GM19193 (cell line): ENCODE measurements around the gene CACNG3.

Experiments used
- POLR2A ChIP-seq: IDR thresholded peaks from 4 replicates; pipeline ENCODE4 v1.6.1; 2011; ENCODE audit not compliant: insufficient read depth, insufficient read length; ENCODE audit errors: extremely low read depth

Gene CACNG3

DNA sequence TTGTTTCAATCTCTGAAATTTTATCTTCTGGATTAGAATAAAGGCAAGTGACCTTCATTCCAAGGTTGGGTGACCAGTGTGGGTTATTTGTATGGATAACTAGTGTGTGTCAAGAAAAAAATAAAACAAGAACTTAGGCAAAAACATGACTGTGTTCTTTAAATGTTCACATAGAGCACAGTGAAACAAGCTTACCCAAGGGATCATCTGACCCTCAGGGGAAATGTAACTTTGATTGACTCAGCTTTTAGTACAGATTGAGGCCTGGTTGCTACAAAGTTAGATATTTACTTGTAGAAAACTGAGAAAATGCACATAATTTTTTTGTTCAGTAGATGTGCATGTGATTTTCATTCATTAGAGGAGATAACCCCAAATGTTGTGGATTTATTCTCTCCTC is 6.7 kb downstream of the CACNG3 start:
- no peak for TF ChIP-seq POLR2A

DNA sequence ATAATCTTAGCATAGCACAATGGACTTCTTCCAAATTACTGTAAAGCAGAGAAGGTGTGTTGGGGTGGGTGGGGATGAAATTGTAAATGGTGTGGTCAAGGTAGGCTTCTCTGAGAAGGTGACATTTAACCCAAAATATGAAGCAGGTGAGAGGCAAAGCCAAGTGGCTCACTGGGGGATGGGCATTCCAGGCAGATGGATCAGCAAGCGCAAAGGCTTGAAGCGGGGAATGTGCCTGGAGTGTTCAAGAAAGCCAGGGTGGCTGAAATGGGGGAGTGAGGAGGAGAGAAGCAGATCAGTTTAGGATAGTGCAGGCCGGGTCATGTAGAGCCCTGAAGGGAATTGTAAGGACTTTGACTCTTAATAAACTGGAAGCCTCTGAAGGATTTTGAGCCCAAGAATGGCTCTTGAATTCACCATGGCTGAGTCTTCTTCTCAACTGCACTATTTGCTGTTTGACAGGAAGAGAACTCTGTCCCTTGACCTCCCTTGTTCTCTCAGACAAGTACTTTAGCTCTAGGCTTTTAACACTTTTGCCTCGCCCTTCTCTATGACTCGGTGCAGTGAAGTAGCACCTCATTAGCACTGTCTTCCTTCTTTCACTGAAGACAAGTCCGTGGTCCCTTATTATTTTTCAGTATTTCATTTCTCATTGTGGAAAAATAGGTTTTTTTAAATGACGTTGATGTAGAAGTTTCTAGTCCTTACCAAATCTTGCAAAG is 14.7 kb downstream of the CACNG3 start:
- TF ChIP-seq POLR2A, result no peak

DNA sequence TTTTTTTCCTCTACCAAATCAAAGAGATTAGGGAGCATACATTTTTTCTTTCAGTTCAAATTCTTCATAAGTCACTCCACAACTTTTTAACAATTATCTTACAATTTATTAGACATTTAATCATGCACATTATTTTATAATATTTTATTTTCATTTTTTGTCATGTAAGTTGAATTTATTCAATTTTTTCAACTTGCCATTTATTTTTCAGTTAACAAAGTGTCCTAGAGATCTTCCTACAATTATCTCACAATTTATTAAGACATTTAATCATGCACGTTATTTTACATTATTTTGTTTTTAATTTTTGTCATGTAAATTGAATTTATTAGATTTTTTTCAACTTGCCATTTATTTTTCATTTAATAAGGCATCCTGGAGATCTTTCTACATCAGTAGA is 16.2 kb downstream of the CACNG3 start:
- TF ChIP-seq POLR2A, result no peak

DNA sequence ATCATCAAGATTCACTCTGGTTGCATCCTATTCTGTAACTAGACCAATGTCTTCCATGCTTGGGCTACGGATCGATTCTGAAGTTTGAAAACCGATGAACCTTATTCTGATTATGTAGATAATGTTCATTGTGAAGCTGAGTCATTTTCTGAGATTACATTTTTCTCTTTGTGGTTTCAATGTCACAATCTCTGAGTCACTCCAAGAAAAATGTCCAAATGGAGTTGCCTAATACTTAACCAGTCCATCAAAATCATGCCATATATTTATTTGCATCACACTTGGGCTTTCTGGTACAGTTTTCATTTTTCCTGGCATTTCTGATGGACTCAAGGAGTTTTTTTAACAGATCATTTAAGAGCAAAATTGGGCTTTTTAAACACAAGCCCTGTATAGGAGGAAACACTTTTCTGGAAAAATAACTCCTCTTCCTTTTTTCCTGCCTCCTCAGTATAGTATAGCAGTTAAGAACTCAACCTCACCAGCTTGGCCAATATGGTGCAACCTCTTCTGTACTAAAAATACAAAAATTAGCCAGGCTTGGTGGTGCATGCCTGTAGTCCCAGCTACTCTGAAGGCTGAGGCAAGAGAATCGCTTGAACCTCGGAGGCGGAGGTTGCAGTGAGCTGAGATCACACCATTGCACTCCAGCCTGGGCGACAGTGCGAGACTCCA is 17.5 kb downstream of the CACNG3 start:
- TF ChIP-seq POLR2A, result no peak

DNA sequence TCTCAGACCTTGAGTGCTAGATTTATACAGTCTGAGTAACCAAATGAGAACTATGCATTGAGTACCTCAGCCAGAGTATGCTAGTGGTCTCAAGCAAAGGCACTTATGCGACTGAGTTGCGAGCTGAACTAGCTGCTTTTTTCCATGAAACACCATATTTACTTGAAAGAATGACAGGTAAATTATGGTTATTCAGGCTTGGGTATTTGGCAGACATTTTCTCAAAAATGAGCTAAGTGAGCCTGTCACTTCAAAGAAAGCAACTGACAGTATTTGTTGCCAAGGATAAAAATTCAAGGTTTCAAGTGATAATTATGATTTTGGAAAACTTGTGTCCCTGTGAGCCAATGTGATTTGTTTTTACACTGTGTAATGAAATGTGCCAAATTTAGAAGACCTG is 19.3 kb downstream of the CACNG3 start:
- no peak for TF ChIP-seq POLR2A

DNA sequence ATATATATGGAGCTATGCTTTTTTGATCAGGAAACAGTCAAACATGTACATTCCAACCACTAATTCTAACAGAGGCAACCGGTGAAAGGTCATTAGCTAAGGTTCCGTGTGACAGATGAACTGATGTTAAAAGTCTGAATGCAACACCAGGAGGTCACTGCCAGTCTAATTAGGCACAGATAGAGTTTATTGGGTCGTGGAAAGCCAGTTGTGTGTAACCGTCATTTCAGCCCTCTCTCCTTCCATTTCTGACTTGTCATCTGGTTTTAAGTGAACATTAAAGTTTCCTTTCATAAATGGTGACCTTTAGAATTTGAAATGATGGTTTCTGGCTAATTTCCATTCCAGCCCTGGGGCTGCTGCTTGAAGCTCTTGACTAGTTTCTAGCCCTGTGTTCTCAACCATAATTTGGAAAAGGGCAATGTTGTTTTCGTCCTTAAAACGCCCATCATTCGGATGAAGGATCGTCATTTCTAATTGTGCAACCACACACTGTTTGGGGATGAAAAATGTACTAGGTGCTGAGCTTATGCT is 23.9 kb downstream of the CACNG3 start:
- TF ChIP-seq POLR2A, result no peak

DNA sequence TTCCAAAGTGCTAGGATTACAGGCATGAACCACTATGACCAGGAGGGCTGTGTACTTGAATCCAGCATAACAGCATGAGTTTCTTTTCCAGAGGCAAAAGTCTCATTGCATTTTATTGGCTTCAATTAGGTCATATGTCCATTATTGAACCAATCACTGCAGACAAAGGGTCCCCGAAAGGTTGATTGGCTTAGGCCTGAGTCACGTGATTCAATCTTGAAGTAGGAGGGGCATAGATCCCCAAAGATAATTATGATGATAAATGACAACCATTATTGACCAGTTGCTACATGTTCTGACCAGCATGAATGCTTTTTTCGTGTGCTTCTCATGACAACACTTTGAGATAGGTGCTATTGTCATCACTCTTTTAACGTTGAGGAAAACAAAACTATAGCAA is 25.3 kb downstream of the CACNG3 start:
- no peak for TF ChIP-seq POLR2A

DNA sequence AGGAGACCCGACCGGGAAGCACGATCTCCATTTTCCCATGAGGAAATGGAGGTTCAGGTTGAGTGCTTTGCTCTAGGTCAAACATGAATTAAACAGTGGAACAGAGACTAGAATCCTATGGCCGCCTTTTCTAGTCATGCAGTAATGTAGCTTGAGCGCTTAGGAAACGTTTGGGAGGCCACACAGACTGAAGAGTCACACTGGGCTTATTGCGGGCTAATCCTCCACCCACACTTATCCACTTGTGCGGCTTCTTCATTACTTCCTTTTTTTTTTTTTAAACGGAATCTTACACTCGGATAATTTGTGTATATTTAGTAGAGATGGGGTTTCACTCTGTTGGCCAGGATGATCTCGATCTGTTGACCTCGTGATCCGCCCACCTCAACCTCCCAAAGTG is 26.0 kb downstream of the CACNG3 start:
- no peak for TF ChIP-seq POLR2A

DNA sequence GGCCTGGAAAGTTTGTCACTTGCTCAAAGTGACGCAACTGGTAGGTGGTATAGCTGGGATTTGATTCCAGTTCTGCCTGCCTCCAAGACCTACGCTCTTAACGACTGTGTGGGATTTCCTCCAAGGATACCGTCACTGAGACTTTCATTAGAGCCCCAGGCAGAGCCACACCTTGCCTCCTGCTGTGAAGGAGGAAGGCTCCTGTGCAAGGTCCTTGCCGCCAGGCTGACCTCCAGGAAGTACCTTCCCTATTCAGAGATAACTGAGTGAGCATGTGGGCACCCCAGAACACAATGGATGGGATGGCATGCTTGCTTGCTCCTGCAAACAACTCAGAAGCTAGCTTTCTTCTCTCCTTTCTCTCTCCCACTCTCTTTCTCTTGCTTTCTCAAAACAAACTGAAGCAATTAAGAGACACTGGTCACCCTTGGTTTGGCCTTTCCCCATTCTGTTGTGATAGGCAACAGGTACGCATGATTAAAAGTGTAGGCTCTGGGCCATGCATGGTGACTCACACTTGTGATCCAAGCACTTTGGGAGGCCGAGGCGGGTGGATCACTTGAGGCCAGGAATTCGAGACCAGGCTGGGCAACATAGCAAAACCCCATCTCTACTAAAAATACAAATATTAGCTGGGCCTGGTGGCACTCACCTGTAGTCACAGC is 30.7 kb downstream of the CACNG3 start:
- no peak for TF ChIP-seq POLR2A

DNA sequence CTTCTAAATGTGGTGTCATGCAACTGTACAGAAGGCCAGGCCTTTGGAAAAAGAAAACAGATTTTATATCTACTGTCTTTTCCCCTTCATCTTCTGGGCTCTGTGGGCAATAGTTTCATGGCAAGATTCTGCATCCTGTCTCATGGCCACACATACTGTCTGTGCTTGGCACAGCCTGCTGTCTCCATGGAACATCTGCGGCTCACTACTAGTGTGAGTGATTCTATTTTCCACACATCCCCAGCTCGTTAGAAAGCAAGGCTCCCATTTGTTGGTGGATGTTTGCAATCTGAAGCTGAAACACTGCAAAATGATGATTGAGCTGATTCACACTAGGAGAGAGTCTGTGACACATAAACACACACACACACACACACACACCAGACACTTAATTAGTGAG is 32.4 kb downstream of the CACNG3 start:
- TF ChIP-seq POLR2A, result no peak

DNA sequence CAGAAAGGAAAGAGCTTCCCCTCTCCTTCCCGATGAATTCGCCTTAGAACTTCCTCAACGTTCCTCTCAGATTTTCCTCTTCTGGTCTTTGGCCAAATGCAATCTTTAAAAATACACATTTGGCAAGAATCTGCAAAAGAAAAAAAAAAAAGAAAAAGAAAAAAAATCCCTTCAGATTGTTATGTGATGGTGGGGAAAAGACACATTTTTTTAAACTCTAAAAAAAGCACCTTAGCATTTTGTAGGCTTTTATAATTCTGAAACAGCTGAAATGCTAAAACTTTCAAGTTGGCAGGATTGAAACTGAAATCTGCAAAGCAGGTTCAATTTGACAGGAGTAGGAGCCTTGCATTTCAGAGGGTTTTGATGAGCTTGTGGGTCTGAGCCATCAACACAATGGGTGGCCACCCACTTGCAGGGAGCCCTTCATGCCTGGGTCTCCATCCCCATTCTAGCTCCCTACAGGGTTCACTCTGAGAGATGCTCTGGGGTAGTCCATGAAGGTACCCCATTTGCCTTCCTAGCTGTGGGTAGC is 33.1 kb downstream of the CACNG3 start:
- TF ChIP-seq POLR2A, result no peak

DNA sequence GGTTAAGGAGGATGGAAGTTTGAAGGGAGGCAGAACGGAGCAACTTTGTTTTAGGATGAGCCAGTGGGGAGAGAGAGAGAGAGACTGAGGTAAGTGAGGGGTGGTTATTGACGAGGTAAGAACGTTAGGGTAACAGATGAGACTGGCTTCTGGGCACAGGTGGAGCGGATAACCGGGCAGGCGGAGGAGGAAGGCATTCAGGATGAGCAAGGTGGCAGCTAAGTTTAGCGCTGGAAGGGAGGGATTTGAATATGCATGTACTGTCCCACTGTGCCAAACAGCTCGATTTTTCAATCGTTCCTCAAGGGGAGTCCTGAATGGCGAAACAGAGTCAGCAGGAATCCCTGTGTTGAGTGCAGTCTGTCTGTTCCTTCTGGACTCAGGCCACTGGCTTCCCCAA is 35.8 kb downstream of the CACNG3 start:
- no peak for TF ChIP-seq POLR2A

DNA sequence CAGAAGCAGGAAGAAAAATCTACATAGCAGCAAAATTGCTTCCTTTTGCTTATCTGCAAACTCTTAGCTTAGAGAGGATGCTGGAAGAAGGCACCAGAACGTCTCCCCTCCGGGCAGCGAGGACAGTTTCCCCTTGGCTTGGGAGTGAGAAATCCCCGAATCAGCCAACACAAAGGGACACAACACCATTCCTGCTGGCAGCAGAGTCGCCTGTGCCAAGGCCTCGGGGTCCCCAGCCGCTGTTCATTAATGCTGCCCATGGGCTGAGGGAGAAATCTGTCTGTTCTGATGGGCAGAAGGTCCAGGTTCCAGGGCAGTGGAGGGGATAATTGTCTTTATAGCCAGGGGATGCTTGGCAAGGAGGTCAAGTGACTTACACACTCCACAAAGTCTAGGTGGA is 38.0 kb downstream of the CACNG3 start:
- no peak for TF ChIP-seq POLR2A

DNA sequence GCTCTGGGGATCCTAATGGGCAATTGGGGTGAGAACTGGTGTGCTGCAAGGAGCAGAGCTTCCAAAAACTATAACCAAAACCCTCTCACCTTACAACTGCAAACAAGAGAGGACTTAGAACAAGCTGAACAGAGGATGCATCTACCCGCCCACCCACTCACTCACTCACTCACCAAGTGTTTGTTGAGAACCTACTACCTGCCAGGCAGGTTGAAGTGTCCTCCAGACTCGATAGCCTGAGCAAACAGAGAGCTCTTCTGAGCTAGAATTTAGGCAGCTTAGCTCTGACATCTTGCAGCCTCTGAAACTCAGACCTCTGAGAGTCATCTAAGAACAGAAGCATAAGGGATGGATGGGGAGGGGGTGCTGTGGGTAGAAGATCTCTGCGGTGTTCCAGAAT is 41.2 kb downstream of the CACNG3 start:
- no peak for TF ChIP-seq POLR2A

DNA sequence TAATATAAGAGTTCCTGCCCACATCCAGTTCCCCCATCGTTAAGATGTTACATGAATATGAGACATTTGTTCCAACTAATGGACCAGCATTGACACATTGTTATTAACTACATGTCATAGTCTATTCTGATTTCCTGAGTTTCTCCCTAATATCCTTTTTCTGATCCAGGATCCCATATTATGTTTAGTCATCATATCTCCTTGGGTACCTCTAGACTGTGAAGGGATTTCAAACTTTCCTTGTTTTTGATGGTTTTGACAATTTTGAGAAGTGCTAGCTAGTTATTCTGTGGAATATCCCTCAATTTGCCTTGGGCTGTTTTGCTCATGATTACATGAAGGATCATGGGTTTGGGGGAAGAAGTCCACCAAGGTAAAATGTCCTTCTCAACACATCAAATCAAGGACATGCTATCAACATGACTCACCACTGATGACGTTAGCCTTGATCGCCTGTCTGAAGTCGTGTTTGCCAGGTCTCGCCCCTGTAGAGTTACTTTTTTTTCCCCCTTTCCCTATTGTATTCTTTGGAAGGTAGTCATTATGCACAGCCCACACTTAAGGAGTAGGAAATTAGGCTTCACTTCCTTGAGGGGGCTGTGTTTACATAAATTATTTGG is 42.5 kb downstream of the CACNG3 start:
- TF ChIP-seq POLR2A, result no peak
